ENCODE data around the gene CALHM5. TPM values are rescaled to one million over a fixed set of nuclear protein-coding genes. Genes with fewer than 3 reads are reported as not detected.

The CALHM5 gene
- total and polyA plus RNA-seq, 10 of the 15 experiments (the other 5 are each of a cell fraction or from before 2014, with no cell fraction given), result not detected

DNA sequence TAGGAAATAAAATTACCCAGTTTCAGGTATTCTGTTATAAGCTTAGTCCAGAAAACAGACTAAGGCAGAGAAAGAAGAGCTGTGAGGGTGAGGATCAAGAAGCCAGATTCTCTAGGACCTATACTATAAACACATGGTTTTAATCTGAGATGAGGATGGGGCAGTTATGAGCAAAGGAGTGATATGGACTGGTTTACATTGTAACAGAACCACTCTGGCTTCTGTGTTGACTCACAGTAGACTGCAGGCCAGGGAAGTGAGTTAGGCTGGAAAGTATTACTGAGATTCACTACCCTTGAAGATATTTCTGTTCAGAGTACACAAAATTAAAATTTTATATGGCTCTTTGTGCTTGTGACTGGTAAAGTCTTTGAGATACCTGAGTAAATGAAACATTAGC is 56.7 kb downstream of the CALHM5 start (continued):
- TF ChIP-seq E4F1 (IDR thresholded peaks at IDR 0.05; ENCODE audit: borderline replicate concordance, partially characterized antibody) (no peak), POLR2AphosphoS5 (IDR thresholded peaks at IDR 0.05; ENCODE audit: low read length) (no peak)

DNA sequence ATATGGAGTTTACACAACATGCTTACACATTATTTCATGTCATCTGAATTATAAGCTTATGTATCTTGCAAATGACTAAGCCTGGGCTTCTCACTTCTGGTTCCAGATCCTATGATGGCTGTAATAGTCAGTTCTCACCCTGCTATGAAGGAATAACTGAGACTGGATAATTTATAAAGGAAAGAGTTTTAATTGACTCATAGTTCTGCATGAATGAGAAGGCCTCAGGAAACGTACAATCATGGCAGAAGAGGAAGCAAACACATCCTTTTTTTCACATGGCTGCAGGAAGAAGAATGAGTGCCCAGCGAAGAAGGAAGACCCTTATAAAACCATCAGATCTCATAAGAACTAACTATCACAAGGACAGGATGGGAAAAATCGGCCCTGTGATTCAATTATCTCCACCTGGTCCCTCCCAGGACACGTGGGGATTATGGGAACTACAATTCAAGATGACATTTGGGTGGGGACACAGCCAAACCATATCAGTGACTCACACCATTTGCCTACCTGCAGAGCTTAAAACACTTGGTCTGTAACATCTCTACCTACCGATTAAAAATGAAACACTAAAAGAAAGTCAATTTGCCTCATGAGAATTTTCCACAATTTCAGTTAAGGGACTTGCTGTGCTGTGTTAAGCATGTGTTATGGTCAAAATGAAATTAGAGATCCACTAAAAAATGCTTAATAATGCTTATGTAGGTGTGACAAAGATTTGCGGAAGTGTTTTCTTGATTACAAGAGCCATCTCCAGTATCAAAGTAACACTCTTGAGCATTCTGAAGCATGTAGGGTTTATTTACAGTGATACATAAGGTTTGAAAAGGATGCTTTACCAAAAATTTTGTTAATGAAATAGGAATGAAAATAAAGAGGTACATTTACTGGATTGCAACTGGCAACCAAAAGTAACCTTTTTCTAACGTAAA is 57.6 kb downstream of the CALHM5 start:
- RAD21 ChIA-PET (ENCODE audit: unreplicated experiment), result no interaction called here
- H4K20me1 ChIP-seq (ENCODE audit: control insufficient read depth, insufficient read depth), result no peaks in the 10 kb centered on the region
- CTCF ChIA-PET, result interaction anchor here (0.6 to 2.4 kb wide), 7 partner anchors 8 to 351 kb away, joined by 3 to 17 read pairs (median 4); no protein-coding TSS in a partner anchor
- H2AFZ ChIP-seq (ENCODE audit: control insufficient read depth, low read depth, low read length), result peak overlapping the region; percentile 55
- in situ Hi-C loops (cut with MboI), result no loop called here
- intact Hi-C loops (cut with micrococcal nuclease; ENCODE audit: unreplicated experiment), result no loop called here
- H3K79me2 ChIP-seq (ENCODE audit: control insufficient read depth, insufficient read depth, low read length), result peaks cover 38% of the 10 kb centered on the region
- ATAC-seq (no peak), DNase-seq (ENCODE audit: low read depth, low spot score) (no peak), FAIRE-seq (no peak)
- no peaks in the 10 kb centered on the region for H3K27me3 ChIP-seq (replicated peaks in 1 of 2; ENCODE audit: control insufficient read depth in 2 of 2, insufficient read depth in 2 of 2, low read length in 1 of 2)
- H3K4me2 ChIP-seq (ENCODE audit: control insufficient read depth, insufficient read depth), result peak overlapping the region; percentile 63
- WGBS (ENCODE audit: insufficient coverage, insufficient replicate concordance, low lambda C conversion rate, missing lambda C conversion rate), result 13% methylated on average over 7 of the region's 7 CpGs
- peak; percentile 19; the same call in 1 of the 2 replicates for TF ChIP-seq SPI1 (IDR thresholded peaks at IDR 0.05; ENCODE audit: borderline replicate concordance, insufficient read depth, low read depth, low read length)
- no peak for TF ChIP-seq ATF7 (IDR thresholded peaks at IDR 0.05; ENCODE audit: low read depth)
- no peak overlapping the region for H3K27ac ChIP-seq (ENCODE audit: control insufficient read depth, insufficient read depth)
- POLR2A ChIA-PET, result interaction anchor here (1.5 kb wide), 1 partner anchor 292 kb away, joined by 4 read pairs; no protein-coding TSS in a partner anchor
- no peaks in the 10 kb centered on the region for H3K36me3 ChIP-seq (ENCODE audit: control insufficient read depth in 2 of 2, insufficient read depth in 2 of 2, low read length in 1 of 2)
- no peak overlapping the region; the same call in 1 of the 2 replicates for H3K9ac ChIP-seq (ENCODE audit: control insufficient read depth, insufficient read depth, low read length)
- no peak overlapping the region for H3K4me3 ChIP-seq
- SMC1A ChIA-PET (ENCODE audit: uncharacterized antibody, unreplicated experiment), result interaction anchor here (0.7 to 1.3 kb wide), 4 partner anchors 35 to 298 kb away, joined by 3 read pairs; no protein-coding TSS in a partner anchor
- no TSS peak for BruUV-seq (replicated peaks)
- H3K4me1 ChIP-seq (ENCODE audit: control insufficient read depth, insufficient read depth, low read length), result peaks cover 5% of the 10 kb centered on the region; the same call in 1 of the 2 replicates
- H3K9me3 ChIP-seq (replicated peaks; ENCODE audit: control insufficient read depth, insufficient read depth, low read length), result no peaks in the 10 kb centered on the region
